ENCODE results near the gene RALGAPA2. TPM values are rescaled to one million over a fixed set of nuclear protein-coding genes. Genes with fewer than 3 reads are reported as not detected.

RALGAPA2 gene
- total and polyA plus RNA-seq, 7 experiments from 2014 or later, result 6.7 to 45.4 (median 34.9) TPM

GRCh38 chr20:20495729-20496503, 216.5 kb downstream of the RALGAPA2 start:
- peaks cover 0 to 84% (median 4%) of the 10 kb centered on the region in 3 experiments for H3K36me3 ChIP-seq (ENCODE audit: control insufficient read depth in 2 of 3, insufficient read depth in 3 of 3, low read length in 3 of 3)
- H3K9me3 Mint-ChIP-seq, result no peaks in the 10 kb centered on the region
- ATAC-seq, result no peak
- ChIA-PET POLR2A (no interaction called here), CTCF (no interaction called here)
- peaks cover 0 to 36% (median 0%) of the 10 kb centered on the region in 7 donors for H3K4me1 Mint-ChIP-seq
- no peak overlapping the region for H3K27ac ChIP-seq (ENCODE audit: low read depth, low read length)
- peaks cover 26 to 80% (median 58%) of the 10 kb centered on the region in 5 donors for H3K36me3 Mint-ChIP-seq
- no peak overlapping the region for H3K4me3 Mint-ChIP-seq
- H3K4me3 ChIP-seq (ENCODE audit: low read length), result no peak overlapping the region
- H3K4me1 ChIP-seq (ENCODE audit: control insufficient read depth in 2 of 2, insufficient read depth in 2 of 2, low read length in 2 of 2), result no peaks in the 10 kb centered on the region
- no peaks in the 10 kb centered on the region for H3K27me3 Mint-ChIP-seq
- DNase-seq, result no peak
- H3K27me3 ChIP-seq (ENCODE audit: control insufficient read depth in 2 of 2, insufficient read depth in 2 of 2, low read length in 2 of 2), result no peaks in the 10 kb centered on the region
- H3K9me3 ChIP-seq (ENCODE audit: control insufficient read depth in 2 of 3, low read length in 3 of 3), result no peaks in the 10 kb centered on the region
- no peak overlapping the region for H3K27ac Mint-ChIP-seq
- intact Hi-C loops (cut with micrococcal nuclease), result no loop called here

- ATAC-seq, result no peak
These were observed 218.7 kb downstream of the RALGAPA2 start for GRCh38 chr20:20493701-20494100.

GRCh38 chr20:20492521-20493332, 219.7 kb downstream of the RALGAPA2 start:
- intact Hi-C loops (cut with micrococcal nuclease), result no loop called here
- Mint-ChIP-seq H3K4me3 (no peak overlapping the region), H3K27me3 (no peaks in the 10 kb centered on the region), H3K4me1 (peaks cover 0 to 52% (median 0%) of the 10 kb centered on the region in 7 donors), H3K27ac (no peak overlapping the region), H3K36me3 (peaks cover 24 to 81% (median 65%) of the 10 kb centered on the region in 5 donors), H3K9me3 (no peaks in the 10 kb centered on the region)
- Histone ChIP-seq H3K27me3 (ENCODE audit: control insufficient read depth in 2 of 2, insufficient read depth in 2 of 2, low read length in 2 of 2) (no peaks in the 10 kb centered on the region), H3K9me3 (ENCODE audit: control insufficient read depth in 2 of 3, low read length in 3 of 3) (no peaks in the 10 kb centered on the region), H3K27ac (ENCODE audit: low read depth, low read length) (no peak overlapping the region), H3K4me1 (ENCODE audit: control insufficient read depth in 2 of 2, insufficient read depth in 2 of 2, low read length in 2 of 2) (no peaks in the 10 kb centered on the region), H3K4me3 (ENCODE audit: low read length) (no peak overlapping the region), H3K36me3 (ENCODE audit: control insufficient read depth in 2 of 3, insufficient read depth in 3 of 3, low read length in 3 of 3) (peaks cover 0 to 73% (median 0%) of the 10 kb centered on the region in 3 experiments)
- no peak for DNase-seq
- CTCF ChIA-PET, result interaction anchor here (0.6 kb wide), 1 partner anchor 51 kb away, joined by 4 read pairs; no protein-coding TSS in a partner anchor
- POLR2A ChIA-PET, result no interaction called here
- ATAC-seq, result no peak

More at GRCh38 chr20:20493701-20494100, 218.7 kb downstream of the RALGAPA2 start:
- H3K9me3 ChIP-seq (ENCODE audit: control insufficient read depth in 2 of 3, low read length in 3 of 3), result no peaks in the 10 kb centered on the region
- no peak overlapping the region for H3K27ac Mint-ChIP-seq
- no peak overlapping the region for H3K4me3 ChIP-seq (ENCODE audit: low read length)
- no peaks in the 10 kb centered on the region for H3K9me3 Mint-ChIP-seq
- H3K27me3 ChIP-seq (ENCODE audit: control insufficient read depth in 2 of 2, insufficient read depth in 2 of 2, low read length in 2 of 2), result no peaks in the 10 kb centered on the region
- ChIA-PET POLR2A (no interaction called here), CTCF (no interaction called here)
- H3K27ac ChIP-seq (ENCODE audit: low read depth, low read length), result no peak overlapping the region
- intact Hi-C loops (cut with micrococcal nuclease), result no loop called here
- peaks cover 0 to 49% (median 0%) of the 10 kb centered on the region in 7 donors for H3K4me1 Mint-ChIP-seq
- H3K36me3 Mint-ChIP-seq, result peaks cover 21 to 83% (median 67%) of the 10 kb centered on the region in 5 donors
- H3K27me3 Mint-ChIP-seq, result no peaks in the 10 kb centered on the region
- no peak for DNase-seq
- H3K36me3 ChIP-seq (ENCODE audit: control insufficient read depth in 2 of 3, insufficient read depth in 3 of 3, low read length in 3 of 3), result peaks cover 0 to 75% (median 0%) of the 10 kb centered on the region in 3 experiments
- no peaks in the 10 kb centered on the region for H3K4me1 ChIP-seq (ENCODE audit: control insufficient read depth in 2 of 2, insufficient read depth in 2 of 2, low read length in 2 of 2)
- H3K4me3 Mint-ChIP-seq, result no peak overlapping the region

GRCh38 chr20:20491784-20492264, 220.6 kb downstream of the RALGAPA2 start:
- intact Hi-C loops (cut with micrococcal nuclease), result no loop called here
- H3K4me1 ChIP-seq (ENCODE audit: control insufficient read depth in 2 of 2, insufficient read depth in 2 of 2, low read length in 2 of 2), result no peaks in the 10 kb centered on the region
- CTCF ChIA-PET, result no interaction called here
- Mint-ChIP-seq H3K27me3 (no peaks in the 10 kb centered on the region), H3K4me1 (peaks cover 0 to 44% (median 0%) of the 10 kb centered on the region in 7 donors), H3K4me3 (no peak overlapping the region), H3K9me3 (no peaks in the 10 kb centered on the region), H3K36me3 (peaks cover 24 to 78% (median 64%) of the 10 kb centered on the region in 5 donors), H3K27ac (peak overlapping the region in 1 of 9 donors; percentile 68)
- no peak overlapping the region for H3K27ac ChIP-seq (ENCODE audit: low read depth, low read length)
- peaks cover 0 to 66% (median 0%) of the 10 kb centered on the region in 3 experiments for H3K36me3 ChIP-seq (ENCODE audit: control insufficient read depth in 2 of 3, insufficient read depth in 3 of 3, low read length in 3 of 3)
- POLR2A ChIA-PET, result no interaction called here
- no peak overlapping the region for H3K4me3 ChIP-seq (ENCODE audit: low read length)
- ATAC-seq, result no peak
- no peaks in the 10 kb centered on the region for H3K9me3 ChIP-seq (ENCODE audit: control insufficient read depth in 2 of 3, low read length in 3 of 3)
- H3K27me3 ChIP-seq (ENCODE audit: control insufficient read depth in 2 of 2, insufficient read depth in 2 of 2, low read length in 2 of 2), result no peaks in the 10 kb centered on the region
- DNase-seq, result no peak

GRCh38 chr20:20491110-20491783, 221.2 kb downstream of the RALGAPA2 start:
- ChIA-PET CTCF (no interaction called here), POLR2A (no interaction called here)
- DNase-seq (peak in 1 of 9 donors; percentile 52), ATAC-seq (no peak)
- Mint-ChIP-seq H3K36me3 (peaks cover 29 to 79% (median 67%) of the 10 kb centered on the region in 5 donors), H3K27ac (peak overlapping the region in 1 of 9 donors; percentile 68), H3K4me1 (peaks cover 0 to 40% (median 0%) of the 10 kb centered on the region in 7 donors), H3K9me3 (peaks cover 0 to 5% (median 0%) of the 10 kb centered on the region in 11 donors), H3K4me3 (peak overlapping the region in 1 of 10 donors; percentile 51), H3K27me3 (no peaks in the 10 kb centered on the region)
- intact Hi-C loops (cut with micrococcal nuclease), result no loop called here
- Histone ChIP-seq H3K36me3 (ENCODE audit: control insufficient read depth in 2 of 3, insufficient read depth in 3 of 3, low read length in 3 of 3) (peaks cover 0 to 66% (median 0%) of the 10 kb centered on the region in 3 experiments), H3K27ac (ENCODE audit: low read depth, low read length) (no peak overlapping the region), H3K4me3 (ENCODE audit: low read length) (no peak overlapping the region), H3K4me1 (ENCODE audit: control insufficient read depth in 2 of 2, insufficient read depth in 2 of 2, low read length in 2 of 2) (no peaks in the 10 kb centered on the region), H3K9me3 (ENCODE audit: control insufficient read depth in 2 of 3, low read length in 3 of 3) (no peaks in the 10 kb centered on the region), H3K27me3 (ENCODE audit: control insufficient read depth in 2 of 2, insufficient read depth in 2 of 2, low read length in 2 of 2) (no peaks in the 10 kb centered on the region)

GRCh38 chr20:20490673-20491072, 221.8 kb downstream of the RALGAPA2 start:
- Mint-ChIP-seq H3K27ac (peak overlapping the region in 1 of 9 donors; percentile 68), H3K27me3 (no peaks in the 10 kb centered on the region), H3K4me1 (peaks cover 0 to 34% (median 0%) of the 10 kb centered on the region in 7 donors), H3K36me3 (peaks cover 26 to 74% (median 64%) of the 10 kb centered on the region in 5 donors), H3K4me3 (peak overlapping the region in 1 of 10 donors; percentile 51), H3K9me3 (peaks cover 0 to 5% (median 0%) of the 10 kb centered on the region in 11 donors)
- no peaks in the 10 kb centered on the region for H3K9me3 ChIP-seq (ENCODE audit: control insufficient read depth in 2 of 3, low read length in 3 of 3)
- H3K4me1 ChIP-seq (ENCODE audit: control insufficient read depth in 2 of 2, insufficient read depth in 2 of 2, low read length in 2 of 2), result no peaks in the 10 kb centered on the region
- no peak overlapping the region for H3K4me3 ChIP-seq (ENCODE audit: low read length)
- DNase-seq (no peak), ATAC-seq (no peak)
- intact Hi-C loops (cut with micrococcal nuclease), result no loop called here
- no peak overlapping the region for H3K27ac ChIP-seq (ENCODE audit: low read depth, low read length)
- H3K36me3 ChIP-seq (ENCODE audit: control insufficient read depth in 2 of 3, insufficient read depth in 3 of 3, low read length in 3 of 3), result peaks cover 0 to 62% (median 0%) of the 10 kb centered on the region in 3 experiments
- ChIA-PET POLR2A (no interaction called here), CTCF (no interaction called here)
- no peaks in the 10 kb centered on the region for H3K27me3 ChIP-seq (ENCODE audit: control insufficient read depth in 2 of 2, insufficient read depth in 2 of 2, low read length in 2 of 2)

Measured in naive thymus-derived CD4-positive, alpha-beta T cell (primary cell).